BLaER1 treated with 17β-estradiol and CSF1 and Interleukin-3, amounts not matched to agents 10 nM and 100 nM (cell line): ENCODE results near the gene TRIM23.
"Not testable (repeated sequence)": the region's sequence is repeated elsewhere in the genome, so short reads cannot be mapped to it uniquely, and the experiment has no call there.

Experiments used
- H3K27ac ChIP-seq, 11 experiments: shearing (Covaris generic); formaldehyde crosslinking; 2 replicates each; pipeline ENCODE4 v1.8.1; 2022
- H3K27me3 ChIP-seq, 11 experiments: shearing (Covaris generic); formaldehyde crosslinking; 2 replicates each; pipeline ENCODE4 v1.8.1; 2022
- H3K36me3 ChIP-seq, 11 experiments: shearing (Covaris generic); formaldehyde crosslinking; 2 replicates each; pipeline ENCODE4 v1.8.1; 2022
- H3K4me1 ChIP-seq, 10 experiments: shearing (Covaris generic); formaldehyde crosslinking; 2 replicates each; pipeline ENCODE4 v1.8.1; 2022
- H3K4me2 ChIP-seq, 11 experiments: shearing (Covaris generic); formaldehyde crosslinking; 2 replicates each; pipeline ENCODE4 v1.8.1; 2022
- H3K4me3 ChIP-seq, 10 experiments: shearing (Covaris generic); formaldehyde crosslinking; 2 replicates each; pipeline ENCODE4 v1.8.1; 2022
- H3K9ac ChIP-seq, 11 experiments: shearing (Covaris generic); formaldehyde crosslinking; 2 replicates each; pipeline ENCODE4 v1.8.1; 2022
- H3K9me3 ChIP-seq, 11 experiments: shearing (Covaris generic); formaldehyde crosslinking; replicated peaks in 1 of 11; 2 replicates each; pipeline ENCODE4 v1.8.1; 2022
- H4K20me1 ChIP-seq, 11 experiments: shearing (Covaris generic); formaldehyde crosslinking; 2 replicates each; pipeline ENCODE4 v1.8.1; 2022
- Cebpa-rat ChIP-seq, 11 experiments: shearing (Covaris generic); IDR thresholded peaks; 2 replicates each; pipeline ENCODE4 v1.8.1; 2022

The TRIM23 gene

GRCh38 chr5:65630981-65631380 lies 6.8 kb upstream of the TRIM23 start:
- H3K4me3 ChIP-seq, result no peak overlapping the region
- no peak overlapping the region for H3K9ac ChIP-seq
- H4K20me1 ChIP-seq, result peaks cover 0 to 11% (median 0%) of the 10 kb centered on the region in 11 experiments; a peak in 4 of 22 replicates
- no peak for TF ChIP-seq Cebpa-rat (IDR thresholded peaks at IDR 0.05)
- peaks cover 4 to 11% (median 9%) of the 10 kb centered on the region in 10 experiments for H3K4me1 ChIP-seq
- no peaks in the 10 kb centered on the region for H3K27me3 ChIP-seq
- H3K36me3 ChIP-seq, result peaks cover 15 to 38% (median 27%) of the 10 kb centered on the region in 11 experiments
- H3K27ac ChIP-seq, result no peak overlapping the region
- no peaks in the 10 kb centered on the region for H3K9me3 ChIP-seq
- H3K4me2 ChIP-seq, result no peak overlapping the region

GRCh38 chr5:65625743-65626142 lies 1.6 kb upstream of the TRIM23 start:
- H3K4me1 ChIP-seq, result peaks cover 24 to 41% (median 38%) of the 10 kb centered on the region in 10 experiments
- H3K27me3 ChIP-seq, result no peaks in the 10 kb centered on the region
- no peaks in the 10 kb centered on the region for H3K9me3 ChIP-seq
- peak overlapping the region; percentile 71 to 93 (median 86); a peak in 20 of 22 replicates for H3K27ac ChIP-seq
- H3K4me3 ChIP-seq, result peak overlapping the region; percentile 67 to 93 (median 78)
- H3K9ac ChIP-seq, result peak overlapping the region; percentile 79 to 92 (median 86)
- no peak for TF ChIP-seq Cebpa-rat (IDR thresholded peaks at IDR 0.05)
- H3K36me3 ChIP-seq, result peaks cover 13 to 29% (median 20%) of the 10 kb centered on the region in 11 experiments
- H3K4me2 ChIP-seq, result peak overlapping the region; percentile 71 to 95 (median 87)
- peaks cover 0 to 13% (median 5%) of the 10 kb centered on the region in 11 experiments; a peak in 7 of 22 replicates for H4K20me1 ChIP-seq

DNA sequence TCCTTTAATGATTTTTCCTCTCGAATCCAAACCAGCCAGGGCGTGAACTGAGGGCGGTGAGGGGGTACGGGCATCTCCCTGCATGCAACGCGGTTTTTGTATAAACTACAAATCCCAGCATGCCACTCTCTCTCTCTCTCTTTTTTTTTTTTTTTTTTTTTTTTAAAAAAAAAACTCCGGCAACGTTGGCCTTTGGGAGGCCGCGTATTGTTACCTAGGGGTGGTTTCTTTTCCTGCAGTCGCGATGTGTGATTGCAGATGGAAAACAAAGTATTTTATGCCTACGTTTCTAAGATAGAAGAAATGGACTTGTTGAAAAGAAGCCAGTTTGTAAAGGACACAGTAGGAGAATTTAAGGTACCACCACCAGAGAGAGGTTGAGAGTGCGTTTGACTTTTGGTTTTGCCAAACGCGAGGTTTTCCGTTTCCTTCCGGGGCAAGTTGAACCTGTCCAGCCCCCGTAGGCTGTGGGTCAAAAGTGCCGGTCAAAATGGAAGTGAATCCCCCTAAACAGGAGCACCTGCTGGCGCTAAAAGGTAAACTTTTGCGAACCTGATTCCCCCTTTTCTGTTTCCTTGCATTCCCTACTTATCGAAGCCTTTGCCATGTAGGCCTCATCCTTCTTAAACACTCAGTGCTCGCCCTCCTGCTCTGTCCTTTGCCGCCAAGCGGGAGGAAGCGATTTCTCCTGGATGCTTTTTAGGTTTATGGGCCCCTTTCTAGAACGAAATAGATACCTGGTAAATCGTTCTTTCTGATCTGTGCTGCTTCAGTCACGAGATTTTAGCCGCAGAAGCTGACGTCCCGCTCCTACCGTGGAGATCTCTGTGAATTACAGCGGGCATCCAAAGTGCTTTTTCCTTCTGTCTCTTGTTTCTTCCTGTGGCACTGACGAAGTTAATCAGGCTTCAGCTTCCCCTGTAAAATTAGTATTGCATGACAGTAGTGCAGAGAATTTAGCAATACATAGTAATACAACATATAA lies 730 bp upstream of the TRIM23 start, which contains the start of the genes SHLD3 and TRAPPC13:
SHLD3 (plus strand) TSS at position 457 of the 985 bp plus-strand sequence. CDS start 4,561 bp downstream, outside the sequence.
TRAPPC13 (plus strand) TSS at position 457 of the 985 bp plus-strand sequence; CDS start at position 491, 34 bp downstream.
- Histone ChIP-seq H3K27ac (peak within 1 kb of the TSS; percentile 71 to 93 (median 86)), H4K20me1 (peaks cover 0 to 20% (median 6%) of the 10 kb centered on the region in 11 experiments; a peak in 8 of 22 replicates), H3K9ac (peak within 1 kb of the TSS; percentile 79 to 92 (median 86)), H3K9me3 (no peaks in the 10 kb centered on the region), H3K4me1 (peaks cover 24 to 41% (median 38%) of the 10 kb centered on the region in 10 experiments), H3K36me3 (peaks cover 13 to 28% (median 18%) of the 10 kb centered on the region in 11 experiments), H3K4me3 (peak within 1 kb of the TSS; percentile 67 to 93 (median 78)), H3K4me2 (peak within 1 kb of the TSS; percentile 80 to 98 (median 93)), H3K27me3 (no peaks in the 10 kb centered on the region)
- no peak for TF ChIP-seq Cebpa-rat (IDR thresholded peaks at IDR 0.05)

DNA sequence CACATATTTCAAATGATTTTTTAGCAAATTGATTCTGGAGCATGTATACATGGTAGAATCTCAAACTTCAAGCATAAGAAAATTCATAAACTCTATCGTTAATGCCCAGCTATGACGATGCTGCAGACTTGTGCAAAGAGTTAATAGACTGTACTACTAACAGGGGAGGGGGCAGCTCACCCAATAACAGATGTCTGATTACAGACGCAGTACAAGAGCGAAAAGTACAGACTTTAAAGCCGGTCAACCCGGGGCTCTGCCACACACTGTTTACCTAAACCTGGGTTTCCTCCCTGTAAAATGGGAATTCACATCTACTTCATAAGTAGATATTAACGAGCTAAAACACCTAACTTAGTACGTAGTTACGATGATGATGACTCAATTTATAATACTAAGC lies 651 bp downstream of the TRIM23 start:
- peaks cover 24 to 41% (median 38%) of the 10 kb centered on the region in 10 experiments for H3K4me1 ChIP-seq
- no peaks in the 10 kb centered on the region for H3K27me3 ChIP-seq
- peak overlapping the region; percentile 79 to 92 (median 86) for H3K9ac ChIP-seq
- H3K4me3 ChIP-seq, result peak overlapping the region; percentile 67 to 93 (median 78)
- no peak for TF ChIP-seq Cebpa-rat (IDR thresholded peaks at IDR 0.05)
- H3K4me2 ChIP-seq, result peak overlapping the region; percentile 80 to 98 (median 93)
- H3K27ac ChIP-seq, result peak overlapping the region; percentile 71 to 93 (median 86); a peak in 20 of 22 replicates
- H3K36me3 ChIP-seq, result peaks cover 2 to 17% (median 7%) of the 10 kb centered on the region in 11 experiments; a peak in 17 of 22 replicates
- H4K20me1 ChIP-seq, result peaks cover 0 to 34% (median 9%) of the 10 kb centered on the region in 11 experiments; a peak in 10 of 22 replicates
- H3K9me3 ChIP-seq, result no peaks in the 10 kb centered on the region

DNA sequence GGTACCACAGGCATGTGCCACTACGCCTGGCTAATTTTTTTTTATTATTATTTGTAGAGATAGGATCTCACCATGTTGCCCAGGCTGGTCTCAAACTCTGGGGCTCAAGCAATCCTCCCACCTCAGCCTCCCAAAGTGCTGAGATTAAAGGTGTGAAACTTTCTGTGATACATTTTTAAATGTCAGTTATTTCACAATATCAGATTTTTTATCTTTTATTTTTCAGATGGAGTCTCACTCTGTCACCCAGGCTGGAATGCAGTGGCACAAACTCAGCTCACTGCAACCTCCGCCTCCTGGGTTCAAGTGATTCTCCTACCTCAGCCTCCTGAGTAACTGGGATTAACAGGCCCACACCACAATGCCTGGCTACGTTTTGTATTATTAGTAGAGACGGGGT lies 2.2 kb downstream of the TRIM23 start:
- Histone ChIP-seq H4K20me1 (peaks cover 0 to 42% (median 9%) of the 10 kb centered on the region in 11 experiments; a peak in 10 of 22 replicates), H3K4me1 (peaks cover 24 to 41% (median 38%) of the 10 kb centered on the region in 10 experiments), H3K4me2 (peak overlapping the region; percentile 15 to 97 (median 91); a peak in 20 of 22 replicates), H3K36me3 (peaks cover 0 to 25% (median 10%) of the 10 kb centered on the region in 11 experiments; a peak in 14 of 22 replicates), H3K9ac (peak overlapping the region in 2 of 11 experiments; percentile 46 to 84; a peak in 3 of 22 replicates)
- H3K27me3 ChIP-seq, H3K9me3 ChIP-seq, H3K27ac ChIP-seq, H3K4me3 ChIP-seq: not testable (repeated sequence)
- TF ChIP-seq Cebpa-rat (IDR thresholded peaks at IDR 0.05), result peak in 2 of 11 experiments; percentile 22 to 69; a peak in 1 of 22 replicates

DNA sequence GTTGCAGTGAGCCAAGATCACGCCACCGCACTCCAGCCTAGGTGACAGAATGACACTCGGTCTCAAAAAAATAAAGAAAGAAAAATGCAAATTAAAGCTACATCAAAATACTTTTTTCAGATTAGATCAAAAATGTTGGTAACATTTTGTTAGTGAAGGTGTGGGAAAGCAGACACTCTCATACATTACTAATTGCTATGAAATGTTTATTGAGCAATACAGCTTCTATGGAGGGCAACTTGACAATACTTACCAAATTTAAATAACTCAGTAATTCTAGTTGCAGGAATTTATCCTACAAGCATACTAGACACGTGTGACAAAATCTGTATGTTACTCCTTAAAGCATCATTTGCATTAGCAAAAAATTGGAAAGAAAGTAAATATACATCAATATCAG lies 4.1 kb downstream of the TRIM23 start:
- peaks cover 11 to 30% (median 26%) of the 10 kb centered on the region in 10 experiments for H3K4me1 ChIP-seq
- H3K36me3 ChIP-seq, result peaks cover 13 to 44% (median 28%) of the 10 kb centered on the region in 11 experiments; a peak in 21 of 22 replicates
- H3K4me2 ChIP-seq, result no peak overlapping the region
- H3K27ac ChIP-seq, result no peak overlapping the region
- peaks cover 0 to 43% (median 12%) of the 10 kb centered on the region in 11 experiments; a peak in 11 of 22 replicates for H4K20me1 ChIP-seq
- no peak overlapping the region for H3K4me3 ChIP-seq
- H3K9ac ChIP-seq, result no peak overlapping the region
- no peaks in the 10 kb centered on the region for H3K27me3 ChIP-seq
- H3K9me3 ChIP-seq, result no peaks in the 10 kb centered on the region
- TF ChIP-seq Cebpa-rat (IDR thresholded peaks at IDR 0.05), result no peak

DNA sequence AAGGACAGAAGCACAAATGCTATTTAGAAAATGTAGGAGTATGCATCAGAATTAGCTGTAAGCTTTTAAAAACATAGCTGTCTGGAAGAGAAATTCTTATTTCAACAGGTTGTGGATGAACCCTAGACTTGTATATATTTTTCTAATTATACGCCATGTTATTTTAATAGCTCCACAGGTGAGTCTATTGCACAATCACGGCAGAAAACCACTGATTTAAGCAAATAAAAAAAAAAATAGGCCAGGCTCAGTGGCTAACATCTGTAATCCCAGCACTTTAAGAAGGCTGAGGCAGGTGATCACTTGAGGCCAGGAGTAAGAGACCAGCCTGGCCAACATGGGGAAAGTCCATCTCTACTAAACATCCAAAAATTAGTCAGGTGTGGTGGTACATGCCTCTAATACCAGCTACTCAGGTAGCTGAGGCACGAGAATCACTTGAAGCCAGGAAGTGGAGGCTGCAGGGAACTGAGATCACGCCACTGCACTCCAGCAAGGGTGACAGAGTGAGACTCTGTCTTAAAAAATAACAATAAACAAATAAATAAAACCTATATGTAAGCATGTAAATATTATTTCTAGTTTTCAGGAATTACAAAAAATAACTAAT lies 11.7 kb downstream of the TRIM23 start:
- peak in 1 of 11 experiments; percentile 50; a peak in 2 of 22 replicates for TF ChIP-seq Cebpa-rat (IDR thresholded peaks at IDR 0.05)
- Histone ChIP-seq H3K4me3 (no peak overlapping the region), H4K20me1 (peaks cover 0 to 15% (median 0%) of the 10 kb centered on the region in 11 experiments; a peak in 6 of 22 replicates), H3K9ac (no peak overlapping the region), H3K9me3 (no peaks in the 10 kb centered on the region), H3K36me3 (peaks cover 73 to 100% (median 92%) of the 10 kb centered on the region in 11 experiments), H3K4me2 (no peak overlapping the region), H3K27ac (no peak overlapping the region), H3K27me3 (no peaks in the 10 kb centered on the region), H3K4me1 (no peaks in the 10 kb centered on the region)

DNA sequence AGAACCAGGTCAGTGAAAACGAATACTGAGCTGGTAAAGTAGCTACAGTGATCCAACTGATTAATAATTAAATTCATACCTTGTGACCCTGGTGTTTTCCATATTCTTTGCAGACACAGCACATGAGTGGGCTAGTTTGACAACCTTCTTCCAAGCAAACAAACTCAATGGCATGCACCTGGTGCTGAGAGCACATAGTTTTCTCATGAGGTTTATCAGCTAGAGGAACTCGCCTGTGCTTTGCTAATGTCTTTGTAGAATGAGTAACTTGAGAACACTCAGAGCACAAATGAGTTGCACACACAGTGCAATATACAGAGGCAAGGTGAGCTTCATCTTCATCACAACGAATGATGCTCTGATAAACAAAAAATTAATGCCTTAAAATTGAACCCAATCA lies 12.6 kb downstream of the TRIM23 start:
- Histone ChIP-seq H3K27me3 (no peaks in the 10 kb centered on the region), H3K9me3 (no peaks in the 10 kb centered on the region), H3K4me1 (no peaks in the 10 kb centered on the region), H3K4me2 (no peak overlapping the region), H3K4me3 (no peak overlapping the region), H4K20me1 (peaks cover 0 to 9% (median 0%) of the 10 kb centered on the region in 11 experiments; a peak in 6 of 22 replicates), H3K36me3 (peaks cover 76 to 100% (median 93%) of the 10 kb centered on the region in 11 experiments), H3K9ac (no peak overlapping the region), H3K27ac (no peak overlapping the region)
- no peak for TF ChIP-seq Cebpa-rat (IDR thresholded peaks at IDR 0.05)

GRCh38 chr5:65601761-65602160 lies 22.4 kb downstream of the TRIM23 start:
- Histone ChIP-seq H3K36me3 (peaks cover 86 to 100% (median 98%) of the 10 kb centered on the region in 11 experiments), H3K4me1 (peaks cover 0 to 13% (median 0%) of the 10 kb centered on the region in 10 experiments; a peak in 1 of 20 replicates), H3K4me3 (peak overlapping the region in 1 of 10 experiments; percentile 13; a peak in 1 of 20 replicates), H3K9me3 (peaks cover 25 to 40% (median 31%) of the 10 kb centered on the region in 11 experiments), H3K27ac (peak overlapping the region in 2 of 11 experiments; percentile 42 to 49; a peak in 3 of 22 replicates)
- H3K27me3 ChIP-seq, H4K20me1 ChIP-seq, H3K4me2 ChIP-seq, H3K9ac ChIP-seq: not testable (repeated sequence)
